ENCODE results near the gene HSCB. TPM values are rescaled to one million over a fixed set of nuclear protein-coding genes. Genes with fewer than 3 reads are reported as not detected.
"Not testable (repeated sequence)": the region's sequence is repeated elsewhere in the genome, so short reads cannot be mapped to it uniquely, and the experiment has no call there.

Gene HSCB
- total RNA-seq = 10 to 100 TPM; 16.7 to 17.0 TPM

GRCh38 chr22:28741785-28742561 is at the start of gene HSCB, which contains the start of gene CHEK2:
Gene HSCB, plus strand, starts transcription at chr22:28742039. Its CDS starts 57 bp downstream, at chr22:28742096.
Gene CHEK2, minus strand, starts transcription at chr22:28741820. Its CDS starts 7,099 bp downstream, at chr22:28734721.
- peaks cover 14% of the 10 kb centered on the region for H3K36me3 Mint-ChIP-seq

GRCh38 chr22:28693041-28693760 is 48.6 kb upstream of the HSCB start:
- H3K9me3 Mint-ChIP-seq, H3K27me3 Mint-ChIP-seq, H3K27ac Mint-ChIP-seq, DNase-seq, H3K4me1 Mint-ChIP-seq, H3K4me3 Mint-ChIP-seq: not testable (repeated sequence)
- H3K36me3 Mint-ChIP-seq = peaks cover 23% of the 10 kb centered on the region

More at GRCh38 chr22:28741785-28742561, at the start of gene HSCB, which contains the start of gene CHEK2:
- peak within 1 kb of the TSS; percentile 82 for H3K27ac Mint-ChIP-seq
- DNase-seq = peak; percentile 97
- H3K4me3 Mint-ChIP-seq = peak within 1 kb of the TSS; percentile 80
- no peaks in the 10 kb centered on the region for H3K9me3 Mint-ChIP-seq
- no peaks in the 10 kb centered on the region for H3K27me3 Mint-ChIP-seq
- H3K4me1 Mint-ChIP-seq = peaks cover 16% of the 10 kb centered on the region

- Mint-ChIP-seq H3K27ac (no peak overlapping the region), H3K9me3 (no peaks in the 10 kb centered on the region), H3K36me3 (peaks cover 6% of the 10 kb centered on the region), H3K4me3 (no peak overlapping the region), H3K4me1 (no peaks in the 10 kb centered on the region), H3K27me3 (no peaks in the 10 kb centered on the region)
- DNase-seq = no peak
These were observed 38.9 kb upstream of the HSCB start for GRCh38 chr22:28702891-28703290.

- peaks cover 8% of the 10 kb centered on the region for H3K36me3 Mint-ChIP-seq
- no peaks in the 10 kb centered on the region for H3K4me1 Mint-ChIP-seq
- no peak overlapping the region for H3K27ac Mint-ChIP-seq
- no peak for DNase-seq
- H3K9me3 Mint-ChIP-seq = no peaks in the 10 kb centered on the region
- H3K27me3 Mint-ChIP-seq = no peaks in the 10 kb centered on the region
- no peak overlapping the region for H3K4me3 Mint-ChIP-seq
These were observed 38.4 kb upstream of the HSCB start for GRCh38 chr22:28703436-28703835.

GRCh38 chr22:28706845-28707244 is 35.0 kb upstream of the HSCB start:
- H3K36me3 Mint-ChIP-seq = peaks cover 10% of the 10 kb centered on the region
- no peaks in the 10 kb centered on the region for H3K9me3 Mint-ChIP-seq
- no peaks in the 10 kb centered on the region for H3K27me3 Mint-ChIP-seq
- no peak overlapping the region for H3K4me3 Mint-ChIP-seq
- no peak overlapping the region for H3K27ac Mint-ChIP-seq
- H3K4me1 Mint-ChIP-seq = no peaks in the 10 kb centered on the region
- DNase-seq = no peak

- Mint-ChIP-seq H3K4me1 (peaks cover 7% of the 10 kb centered on the region), H3K36me3 (peaks cover 18% of the 10 kb centered on the region)
These were observed 31.7 kb upstream of the HSCB start for GRCh38 chr22:28710107-28710506.

GRCh38 chr22:28710576-28711191 is 31.2 kb upstream of the HSCB start:
- Mint-ChIP-seq H3K27me3 (no peaks in the 10 kb centered on the region), H3K4me1 (peaks cover 7% of the 10 kb centered on the region), H3K9me3 (no peaks in the 10 kb centered on the region), H3K36me3 (peaks cover 18% of the 10 kb centered on the region), H3K27ac (no peak overlapping the region), H3K4me3 (no peak overlapping the region)
- DNase-seq = no peak

More at GRCh38 chr22:28710107-28710506, 31.7 kb upstream of the HSCB start:
- Mint-ChIP-seq H3K4me3 (no peak overlapping the region), H3K27ac (no peak overlapping the region), H3K27me3 (no peaks in the 10 kb centered on the region), H3K9me3 (no peaks in the 10 kb centered on the region)
- DNase-seq = no peak

- Mint-ChIP-seq H3K27ac (no peak overlapping the region), H3K36me3 (peaks cover 18% of the 10 kb centered on the region), H3K4me3 (no peak overlapping the region), H3K4me1 (peaks cover 7% of the 10 kb centered on the region), H3K9me3 (no peaks in the 10 kb centered on the region), H3K27me3 (no peaks in the 10 kb centered on the region)
- DNase-seq = no peak
These were observed 30.5 kb upstream of the HSCB start for GRCh38 chr22:28711341-28711740.

- no peak for DNase-seq
- Mint-ChIP-seq H3K27ac (no peak overlapping the region), H3K9me3 (no peaks in the 10 kb centered on the region), H3K4me3 (no peak overlapping the region), H3K4me1 (peaks cover 7% of the 10 kb centered on the region), H3K27me3 (no peaks in the 10 kb centered on the region), H3K36me3 (peaks cover 17% of the 10 kb centered on the region)
These were observed 29.7 kb upstream of the HSCB start for GRCh38 chr22:28711820-28712777.

- Mint-ChIP-seq H3K4me3 (no peak overlapping the region), H3K27ac (no peak overlapping the region), H3K4me1 (peaks cover 12% of the 10 kb centered on the region), H3K9me3 (no peaks in the 10 kb centered on the region), H3K27me3 (no peaks in the 10 kb centered on the region), H3K36me3 (peaks cover 16% of the 10 kb centered on the region)
- no peak for DNase-seq
These were observed 27.7 kb upstream of the HSCB start for GRCh38 chr22:28714043-28714628.

GRCh38 chr22:28715611-28716010 is 26.2 kb upstream of the HSCB start:
- Mint-ChIP-seq H3K9me3 (no peaks in the 10 kb centered on the region), H3K4me3 (no peak overlapping the region), H3K36me3 (peaks cover 16% of the 10 kb centered on the region), H3K27me3 (no peaks in the 10 kb centered on the region), H3K4me1 (peaks cover 12% of the 10 kb centered on the region), H3K27ac (no peak overlapping the region)
- no peak for DNase-seq

- Mint-ChIP-seq H3K4me1 (peaks cover 12% of the 10 kb centered on the region), H3K36me3 (peaks cover 14% of the 10 kb centered on the region), H3K27ac (no peak overlapping the region), H3K4me3 (no peak overlapping the region), H3K27me3 (no peaks in the 10 kb centered on the region), H3K9me3 (no peaks in the 10 kb centered on the region)
- DNase-seq = no peak
These were observed 25.2 kb upstream of the HSCB start for GRCh38 chr22:28716686-28717085.

- DNase-seq = no peak
- Mint-ChIP-seq H3K9me3 (no peaks in the 10 kb centered on the region), H3K27ac (no peak overlapping the region), H3K36me3 (peaks cover 14% of the 10 kb centered on the region), H3K4me3 (no peak overlapping the region), H3K27me3 (no peaks in the 10 kb centered on the region), H3K4me1 (peaks cover 12% of the 10 kb centered on the region)
These were observed 23.8 kb upstream of the HSCB start for GRCh38 chr22:28718044-28718443.

GRCh38 chr22:28728002-28728401 is 13.8 kb upstream of the HSCB start:
- H3K27ac Mint-ChIP-seq = no peak overlapping the region
- H3K36me3 Mint-ChIP-seq = peaks cover 17% of the 10 kb centered on the region
- no peaks in the 10 kb centered on the region for H3K4me1 Mint-ChIP-seq
- no peak overlapping the region for H3K4me3 Mint-ChIP-seq
- no peaks in the 10 kb centered on the region for H3K9me3 Mint-ChIP-seq
- H3K27me3 Mint-ChIP-seq = no peaks in the 10 kb centered on the region
- no peak for DNase-seq

Measured in activated naive CD8-positive, alpha-beta T cell treated with anti-CD3 and anti-CD28 coated beads for 36 hours (primary cell).